Ovary (tissue), 9 donors: ENCODE measurements around the gene SELENOH. TPM values are rescaled to one million over a fixed set of nuclear protein-coding genes. Genes with fewer than 3 reads are reported as not detected.

Experiments
- DNase-seq, 5 donors: peaks; one replicate each; pipeline ENCODE4 v3.0.0-alpha.2; 2019 to 2020
- H3K27ac ChIP-seq, 2 donors: fragments of 200-600 bp; one replicate each; pipeline versions ENCODE4 v1.5.1 to v1.8.0; 2019 to 2022
- H3K27me3 ChIP-seq: fragments of 200-600 bp; one replicate; pipeline ENCODE4 v1.8.0; 2022
- H3K36me3 ChIP-seq: fragments of 200-600 bp; sonication (generic); one replicate; pipeline ENCODE4 v1.5.1; 2019
- H3K4me1 ChIP-seq: one replicate; pipeline ENCODE4 v1.8.1; 2013; ENCODE audit warnings: mild to moderate bottlenecking, moderate library complexity; ENCODE audit not compliant: insufficient read depth
- H3K4me3 ChIP-seq: fragments of 200-600 bp; sonication (generic); one replicate; pipeline ENCODE4 v1.5.1; 2017
- H3K9me3 ChIP-seq, 2 donors: fragments of 200-600 bp in 1 of 2; sonication (generic) in 1 of 2; one replicate each; pipeline versions ENCODE4 v1.5.1 to v1.8.1; 2013 to 2019; ENCODE audit warnings: mild to moderate bottlenecking in 1 of 2, moderate library complexity in 1 of 2
- CTCF ChIP-seq, 3 donors: fragments of 450-650 bp in 2 of 3; fragments of 200-600 bp in 1 of 3; IDR thresholded peaks; one replicate each; pipeline versions ENCODE4 v1.5.1 to v1.8.0; 2016 to 2022; ENCODE audit warnings: antibody characterized with exemption in 3 of 3, mild to moderate bottlenecking in 1 of 3
- EP300 ChIP-seq: sonication (generic); formaldehyde crosslinking; IDR thresholded peaks from one replicate; pipeline ENCODE4 v1.6.1; 2017; ENCODE audit warnings: antibody characterized with exemption
- POLR2A ChIP-seq: fragments of 450-650 bp; IDR thresholded peaks from one replicate; pipeline ENCODE4 v1.6.1; 2017; ENCODE audit warnings: antibody characterized with exemption, mild to moderate bottlenecking, moderate library complexity
- WGBS, 3 donors: extraction: QIAGEN DNeasy Blood & Tissue Kit in 1 of 3; methylation state at CpG; one replicate each; pipeline versions ENCODE4 v1.1.5 to v1.1.7; 2013 to 2017; 5-methylcytosine and 5-hydroxymethylcytosine counted together
- intact Hi-C, 4 donors: fragments of 100-400 bp; cut with DNase I; formaldehyde crosslinking; loops; one replicate each; pipeline versions ENCODE4 v1.11.0 to v1.15.1; 2022 to 2023
- polyA plus RNA-seq, 2 donors: library from polyadenylated mRNA; stranded (reverse); fragments of 200-250 nt in 1 of 2; fragments of 350-450 nt in 1 of 2; fragmentation: Illumina TruSeq in 1 of 2; extraction: RNeasy Lipid Tissue Mini Kit (QIAGEN cat#74804) in 1 of 2; gene quantifications; one replicate each; pipeline ENCODE4 v1.2.3, GENCODE V29; 2013 to 2014
- total RNA-seq, 7 donors: library from RNA; depleted of rRNA in 2 of 7; stranded (reverse); fragments of >200 nt in 2 of 7; fragmentation: NEBNext Ultra II Directional in 3 of 7; extraction: Animal tissue kit (Norgen Biotek cat#: 25700) in 3 of 7; gene quantifications; one replicate each; pipeline versions ENCODE4 v1.1.0 to v1.2.4, GENCODE V29; 2016 to 2023
- donor health status: DM: no; HTN: no; CAD: no; lungs with moderate emphysema.
- donor health status: DM: no; HTN: no; CAD: no.
- donor health status: Bipolar disorder and iron deficiency.
- donor health status: DM: yes; HTN: yes; CAD: no.
- donor health status: DM: no; HTN: no; CAD: no.
- donor health status: DM: yes; HTN: yes; CAD: no.

The SELENOH gene
- total and polyA plus RNA-seq, 9 donors: 33.9 to 244 (median 107) TPM

GRCh38 chr11:57746920-57747319, 5.6 kb downstream of the SELENOH start:
- Histone ChIP-seq H3K4me1 (no peaks in the 10 kb centered on the region), H3K36me3 (no peaks in the 10 kb centered on the region), H3K27ac (no peak overlapping the region), H3K9me3 (no peaks in the 10 kb centered on the region), H3K27me3 (no peaks in the 10 kb centered on the region), H3K4me3 (no peak overlapping the region)
- intact Hi-C loops: loop anchor here in 1 of 4 donors (10.0 kb wide), 1 partner anchor 48 kb away; no protein-coding TSS in a partner anchor
- DNase-seq: no peak
- WGBS, 3 donors: 81 to 88% (median 85%) methylated on average over 1 of the region's 1 CpG
- TF ChIP-seq CTCF (IDR thresholded peaks at IDR 0.05) (no peak), EP300 (no peak), POLR2A (no peak)

- intact Hi-C loops: loop anchor here in 1 of 4 donors (10.0 kb wide), 1 partner anchor 54 kb away; no protein-coding TSS in a partner anchor
- H3K4me1 ChIP-seq: no peaks in the 10 kb centered on the region
- DNase-seq: no peak
- H3K27ac ChIP-seq: no peak overlapping the region
- H3K36me3 ChIP-seq: no peaks in the 10 kb centered on the region
- no peaks in the 10 kb centered on the region for H3K27me3 ChIP-seq
- TF ChIP-seq EP300 (no peak), POLR2A (no peak), CTCF (IDR thresholded peaks at IDR 0.05) (no peak)
- H3K4me3 ChIP-seq: no peak overlapping the region
- no peaks in the 10 kb centered on the region for H3K9me3 ChIP-seq
These were observed 9.9 kb downstream of the SELENOH start for GRCh38 chr11:57751176-57751575.

GRCh38 chr11:57751676-57752253, 10.5 kb downstream of the SELENOH start, which contains the start of gene BTBD18:
Gene BTBD18, minus strand, starts transcription at chr11:57751819. Its CDS starts 631 bp downstream, at chr11:57751188.
- Histone ChIP-seq H3K4me3 (no peak within 1 kb of the TSS), H3K36me3 (no peaks in the 10 kb centered on the region), H3K27me3 (no peaks in the 10 kb centered on the region), H3K4me1 (no peaks in the 10 kb centered on the region), H3K9me3 (no peaks in the 10 kb centered on the region), H3K27ac (no peak within 1 kb of the TSS)
- intact Hi-C loops: loop anchor here in 1 of 4 donors (10.0 kb wide), 1 partner anchor 53 kb away; no protein-coding TSS in a partner anchor
- no peak for DNase-seq
- no peak for TF ChIP-seq CTCF (IDR thresholded peaks at IDR 0.05)
- TF ChIP-seq POLR2A: no peak
- no peak for TF ChIP-seq EP300
- WGBS, 3 donors: 31 to 46% (median 33%) methylated on average over 10 of the region's 10 CpGs

- Histone ChIP-seq H3K27ac (no peak overlapping the region), H3K4me3 (no peak overlapping the region), H3K9me3 (no peaks in the 10 kb centered on the region), H3K36me3 (no peaks in the 10 kb centered on the region), H3K4me1 (no peaks in the 10 kb centered on the region), H3K27me3 (no peaks in the 10 kb centered on the region)
- no peak for DNase-seq
- intact Hi-C loops: loop anchor here in 1 of 4 donors (10.0 kb wide), 1 partner anchor 52 kb away; no protein-coding TSS in a partner anchor
- WGBS, 3 donors: 95 to 96% (median 96%) methylated on average over 30 of the region's 30 CpGs
- TF ChIP-seq EP300 (no peak), CTCF (IDR thresholded peaks at IDR 0.05) (no peak), POLR2A (no peak)
These were observed 11.7 kb downstream of the SELENOH start for GRCh38 chr11:57752954-57753353.
